Left lung (tissue), 10 donors: Measurements from ENCODE around the gene WNT2B. TPM values are rescaled to one million over a fixed set of nuclear protein-coding genes. Genes with fewer than 3 reads are reported as not detected.
"Not testable (repeated sequence)": the region's sequence is repeated elsewhere in the genome, so short reads cannot be mapped to it uniquely, and the experiment has no call there.

ENCODE experiments used
- ATAC-seq: fragments of 200-7000 bp; cut with Tn5 transposase; one replicate; pipeline ENCODE4 v1.9.1; 2020; ENCODE audit warnings: moderate library complexity
- DNase-seq, 4 donors: peaks; one replicate each; pipeline ENCODE4 v3.0.0-alpha.2; 2013 to 2020
- H3K27ac ChIP-seq, 2 donors: fragments of 200-600 bp; sonication (generic) in 1 of 2; one replicate each; pipeline versions ENCODE4 v1.5.0 to v1.8.0; 2020 to 2021
- H3K27me3 ChIP-seq, 2 donors: fragments of 200-600 bp; sonication (generic) in 1 of 2; one replicate each; pipeline versions ENCODE4 v1.5.0 to v1.8.0; 2020 to 2021
- H3K36me3 ChIP-seq, 2 donors: fragments of 200-600 bp; sonication (generic) in 1 of 2; one replicate each; pipeline versions ENCODE4 v1.5.0 to v1.8.0; 2020 to 2021
- H3K4me1 ChIP-seq, 2 donors: fragments of 200-600 bp; one replicate each; pipeline ENCODE4 v1.8.0; 2021
- H3K4me3 ChIP-seq, 2 donors: fragments of 200-600 bp; sonication (generic) in 1 of 2; one replicate each; pipeline versions ENCODE4 v1.5.0 to v1.8.0; 2020 to 2021; ENCODE audit warnings: mild to moderate bottlenecking in 1 of 2
- H3K9me3 ChIP-seq, 2 donors: fragments of 200-600 bp; sonication (generic) in 1 of 2; one replicate each; pipeline versions ENCODE4 v1.5.0 to v1.8.0; 2020 to 2021
- intact Hi-C, 2 donors: fragments of 100-400 bp; cut with DNase I; formaldehyde crosslinking; loops; one replicate each; pipeline versions ENCODE4 v1.11.2 to v1.14.2; 2022
- polyA plus RNA-seq, 6 donors: library from polyadenylated mRNA; unstranded; fragments of 120-200 nt; gene quantifications; one replicate each; pipeline ENCODE4 v1.2.1, GENCODE V29; 2013; ENCODE audit not compliant: insufficient read length in 6 of 6
- total RNA-seq, 2 donors: library from RNA; stranded (reverse); fragmentation: NEBNext Ultra II Directional; extraction: Animal tissue kit (Norgen Biotek cat#: 25700); gene quantifications; one replicate each; pipeline ENCODE4 v1.2.1, GENCODE V29; 2021
- TF ChIP-seq, protein P1 (sequence below), 2 donors: fragments of 200-600 bp; sonication (generic) in 1 of 2; IDR thresholded peaks; one replicate each; pipeline versions ENCODE4 v1.5.0 to v1.8.0; 2021; ENCODE audit warnings: antibody characterized with exemption in 2 of 2
- donor health status: DM: no; HTN: yes; CAD: no.
- donor health status: DM: no; HTN: no; CAD: no.

WNT2B gene
- total and polyA plus RNA-seq, 8 donors: 3.6 to 6.1 (median 5.0) TPM

DNA sequence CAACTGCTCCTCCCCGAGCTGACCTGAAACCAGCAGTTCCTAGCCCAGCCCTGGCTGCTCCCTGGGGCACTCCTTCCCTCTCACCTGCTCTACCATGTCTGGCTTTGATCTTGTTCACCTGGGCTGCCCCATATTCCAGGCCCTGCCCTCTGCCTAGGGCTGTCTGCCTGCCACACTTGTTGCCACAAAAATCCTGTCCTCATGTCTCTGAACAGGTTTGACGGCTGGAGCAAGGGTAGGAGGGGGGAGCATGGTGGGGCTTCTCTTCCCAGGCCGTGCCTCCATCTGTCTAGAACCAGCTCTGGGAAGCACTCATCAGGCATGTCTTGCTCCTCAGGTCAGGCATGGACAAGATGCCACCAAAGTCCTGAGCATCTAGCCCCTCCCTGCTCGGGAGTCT is 44.3 kb upstream of the WNT2B start:
- Histone ChIP-seq H3K4me3 (no peak overlapping the region), H3K27me3 (no peaks in the 10 kb centered on the region), H3K4me1 (peaks cover 21 to 36% of the 10 kb centered on the region in 2 donors), H3K9me3 (no peaks in the 10 kb centered on the region), H3K36me3 (no peaks in the 10 kb centered on the region), H3K27ac (peak overlapping the region in 1 of 2 donors; percentile 28)
- intact Hi-C loops: loop anchor here (5.0 to 10.0 kb wide), 2 partner anchors 67 to 70 kb away; partner anchors contain the start of gene CTTNBP2NL (in 2 of the 2)
- ATAC-seq (peak; percentile 10), DNase-seq (peak in 2 of 4 donors; percentile 45 to 53)
- TF ChIP-seq, protein P1, sequence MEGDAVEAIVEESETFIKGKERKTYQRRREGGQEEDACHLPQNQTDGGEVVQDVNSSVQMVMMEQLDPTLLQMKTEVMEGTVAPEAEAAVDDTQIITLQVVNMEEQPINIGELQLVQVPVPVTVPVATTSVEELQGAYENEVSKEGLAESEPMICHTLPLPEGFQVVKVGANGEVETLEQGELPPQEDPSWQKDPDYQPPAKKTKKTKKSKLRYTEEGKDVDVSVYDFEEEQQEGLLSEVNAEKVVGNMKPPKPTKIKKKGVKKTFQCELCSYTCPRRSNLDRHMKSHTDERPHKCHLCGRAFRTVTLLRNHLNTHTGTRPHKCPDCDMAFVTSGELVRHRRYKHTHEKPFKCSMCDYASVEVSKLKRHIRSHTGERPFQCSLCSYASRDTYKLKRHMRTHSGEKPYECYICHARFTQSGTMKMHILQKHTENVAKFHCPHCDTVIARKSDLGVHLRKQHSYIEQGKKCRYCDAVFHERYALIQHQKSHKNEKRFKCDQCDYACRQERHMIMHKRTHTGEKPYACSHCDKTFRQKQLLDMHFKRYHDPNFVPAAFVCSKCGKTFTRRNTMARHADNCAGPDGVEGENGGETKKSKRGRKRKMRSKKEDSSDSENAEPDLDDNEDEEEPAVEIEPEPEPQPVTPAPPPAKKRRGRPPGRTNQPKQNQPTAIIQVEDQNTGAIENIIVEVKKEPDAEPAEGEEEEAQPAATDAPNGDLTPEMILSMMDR (IDR thresholded peaks at IDR 0.05): no peak

DNA sequence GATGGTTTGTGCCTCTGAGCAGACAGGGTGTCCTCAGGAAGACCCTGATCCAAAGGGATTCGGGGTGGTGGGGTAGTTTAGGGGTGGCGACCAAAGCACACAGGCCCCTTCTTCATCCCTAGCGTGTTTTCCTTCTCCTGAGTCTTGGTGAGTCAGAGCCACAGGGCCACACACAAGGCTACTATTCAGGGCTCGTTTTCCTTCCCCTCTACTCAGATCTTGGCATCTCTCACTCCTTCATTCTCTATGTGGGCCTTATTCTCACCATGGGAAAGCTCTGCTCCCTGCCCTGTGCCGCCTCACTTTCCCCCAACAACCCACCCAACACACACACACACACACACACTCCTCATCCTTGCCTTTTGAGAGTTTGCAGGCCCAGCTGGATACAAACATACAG is 43.6 kb upstream of the WNT2B start:
- DNase-seq (no peak), ATAC-seq (no peak)
- TF ChIP-seq, protein P1 (IDR thresholded peaks at IDR 0.05): no peak
- Histone ChIP-seq H3K4me1 (peaks cover 16 to 31% of the 10 kb centered on the region in 2 donors), H3K27ac (peak overlapping the region in 1 of 2 donors; percentile 74), H3K9me3 (no peaks in the 10 kb centered on the region), H3K4me3 (no peak overlapping the region), H3K36me3 (no peaks in the 10 kb centered on the region), H3K27me3 (no peaks in the 10 kb centered on the region)
- intact Hi-C loops: loop anchor here in 1 of 2 donors (10.0 kb wide), 1 partner anchor 70 kb away; the partner anchor contains the start of gene CTTNBP2NL

DNA sequence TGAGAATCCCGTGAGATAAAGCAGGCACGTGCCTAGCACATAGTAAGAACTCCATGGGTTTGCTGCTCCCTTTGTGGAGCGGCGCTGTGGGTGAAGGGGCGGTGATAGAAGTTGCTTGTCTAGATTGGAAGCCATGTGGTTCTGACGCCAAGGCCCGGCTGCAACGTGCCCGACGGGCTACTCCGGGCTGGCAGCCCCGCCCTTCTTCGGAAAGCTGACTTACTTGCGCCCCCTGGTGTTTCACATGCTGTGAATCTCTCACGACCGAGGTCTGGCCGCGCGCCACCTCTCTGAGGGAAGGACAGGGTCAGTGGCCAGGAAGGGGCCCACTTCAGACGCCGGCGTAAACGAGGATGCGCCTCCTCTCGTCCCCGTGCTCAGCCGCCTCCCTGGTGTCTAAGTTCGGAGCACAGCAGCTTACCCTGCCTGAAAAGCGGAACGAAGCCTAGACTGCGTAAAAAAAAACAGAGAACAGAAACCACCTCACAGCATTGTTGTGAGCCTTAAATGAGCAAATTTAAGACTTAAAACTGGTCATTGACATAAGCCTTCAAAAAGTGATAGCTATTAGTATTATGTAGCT is 42.6 kb upstream of the WNT2B start:
- Histone ChIP-seq H3K9me3 (no peaks in the 10 kb centered on the region), H3K4me1 (peaks cover 13 to 22% of the 10 kb centered on the region in 2 donors), H3K36me3 (no peaks in the 10 kb centered on the region), H3K4me3 (peak overlapping the region in 1 of 2 donors; percentile 14), H3K27ac (peak overlapping the region; percentile 64 to 74), H3K27me3 (no peaks in the 10 kb centered on the region)
- intact Hi-C loops: loop anchor here in 1 of 2 donors (10.0 kb wide), 1 partner anchor 71 kb away; the partner anchor contains the start of gene CTTNBP2NL
- TF ChIP-seq, protein P1 (IDR thresholded peaks at IDR 0.05): peak; percentile 72 to 88
- ATAC-seq (peak; percentile 85), DNase-seq (peak; percentile 93 to 97 (median 95))

DNA sequence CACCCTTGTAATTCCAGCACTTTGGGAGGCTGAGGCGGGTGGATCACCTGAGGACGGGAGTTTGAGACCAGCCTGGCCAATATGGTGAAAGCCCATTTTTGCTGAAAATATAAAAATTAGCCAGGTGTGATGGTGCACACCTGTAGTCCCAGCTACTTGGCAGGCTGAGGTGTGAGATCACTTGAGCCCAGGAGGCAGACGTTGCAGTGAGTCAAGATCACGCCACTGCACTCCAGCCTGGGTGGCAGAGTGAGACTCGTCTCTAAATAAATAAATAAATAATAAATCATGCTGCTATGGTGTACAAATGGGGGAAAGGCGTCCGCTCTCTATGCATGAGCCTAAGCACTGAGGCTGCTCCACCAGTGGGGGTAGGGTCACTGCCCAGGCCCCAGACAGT is 38.4 kb upstream of the WNT2B start:
- ATAC-seq: not testable (repeated sequence)

DNA sequence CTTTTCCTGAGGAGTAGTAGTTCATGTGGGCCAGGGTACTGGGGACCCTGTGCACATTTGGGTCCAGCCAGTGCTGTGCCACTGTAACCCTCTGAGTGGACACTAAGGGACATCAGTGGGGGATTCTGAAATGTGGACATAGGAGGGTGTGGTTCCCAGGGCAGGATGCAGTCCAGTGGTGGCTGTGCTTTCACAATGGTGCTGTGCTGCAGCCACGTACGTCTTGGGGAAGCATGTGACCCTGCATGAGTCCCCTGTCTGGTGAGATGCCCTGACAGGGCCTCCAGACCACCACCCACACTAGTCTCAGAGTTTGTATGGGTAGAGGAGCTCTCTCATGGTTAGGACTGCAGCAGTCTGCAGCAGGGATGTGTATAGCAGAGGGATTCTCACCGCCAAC is 37.8 kb upstream of the WNT2B start:
- TF ChIP-seq, protein P1 (IDR thresholded peaks at IDR 0.05): no peak
- H3K27me3 ChIP-seq: no peaks in the 10 kb centered on the region
- H3K4me1 ChIP-seq: peaks cover 7 to 13% of the 10 kb centered on the region in 2 donors
- H3K4me3 ChIP-seq: no peak overlapping the region
- no peak for DNase-seq
- no peak overlapping the region for H3K27ac ChIP-seq
- no peaks in the 10 kb centered on the region for H3K9me3 ChIP-seq
- intact Hi-C loops: no loop called here
- H3K36me3 ChIP-seq: peaks cover 0 to 5% of the 10 kb centered on the region in 2 donors
- ATAC-seq: no peak

More for the DNA sequence above, 38.4 kb upstream of the WNT2B start:
- H3K4me1 ChIP-seq: peaks cover 13 to 19% of the 10 kb centered on the region in 2 donors
- intact Hi-C loops, H3K36me3 ChIP-seq, H3K4me3 ChIP-seq, DNase-seq, H3K9me3 ChIP-seq, H3K27me3 ChIP-seq, H3K27ac ChIP-seq: not testable (repeated sequence)
